ENCODE data around the gene U2AF2.

The U2AF2 gene

DNA sequence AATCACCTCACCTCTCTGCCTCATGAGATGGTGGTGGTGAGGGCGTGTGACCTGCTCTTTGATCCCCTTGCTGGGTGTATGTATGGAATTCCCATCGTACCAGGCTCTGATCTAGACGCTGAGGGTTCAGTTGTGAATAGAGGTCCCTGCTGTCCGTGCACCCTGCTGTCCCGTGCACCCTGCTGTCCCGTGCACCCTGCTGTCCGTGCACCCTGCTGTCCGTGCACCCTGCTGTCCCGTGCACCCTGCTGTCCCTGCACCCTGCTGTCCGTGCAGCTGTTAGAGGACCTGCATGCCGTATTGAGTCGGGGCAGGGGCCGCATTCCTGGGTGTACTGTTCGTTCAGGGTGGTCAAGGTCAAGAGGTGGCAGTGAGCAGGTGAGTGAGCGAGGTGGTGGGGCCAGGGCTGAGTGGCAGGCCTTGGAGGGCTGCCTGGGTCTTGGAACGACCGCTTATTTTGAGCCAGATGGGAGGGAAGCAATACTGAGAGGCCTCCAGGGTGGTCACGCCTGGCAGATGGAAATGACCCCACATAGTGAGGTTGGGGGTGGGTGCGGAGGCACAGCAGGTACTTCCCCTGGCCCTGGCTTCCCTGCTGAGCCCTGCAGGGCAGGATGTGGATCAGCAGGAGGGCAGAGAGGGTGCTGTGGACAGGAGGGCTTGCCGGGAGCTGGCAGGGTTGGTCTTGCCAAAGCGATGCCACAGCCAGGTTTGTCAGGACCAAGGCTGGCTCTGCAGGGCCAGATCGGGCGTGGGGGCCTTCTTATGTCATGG is 15.6 kb downstream of the U2AF2 start:
- TF ChIP-seq, protein P1, sequence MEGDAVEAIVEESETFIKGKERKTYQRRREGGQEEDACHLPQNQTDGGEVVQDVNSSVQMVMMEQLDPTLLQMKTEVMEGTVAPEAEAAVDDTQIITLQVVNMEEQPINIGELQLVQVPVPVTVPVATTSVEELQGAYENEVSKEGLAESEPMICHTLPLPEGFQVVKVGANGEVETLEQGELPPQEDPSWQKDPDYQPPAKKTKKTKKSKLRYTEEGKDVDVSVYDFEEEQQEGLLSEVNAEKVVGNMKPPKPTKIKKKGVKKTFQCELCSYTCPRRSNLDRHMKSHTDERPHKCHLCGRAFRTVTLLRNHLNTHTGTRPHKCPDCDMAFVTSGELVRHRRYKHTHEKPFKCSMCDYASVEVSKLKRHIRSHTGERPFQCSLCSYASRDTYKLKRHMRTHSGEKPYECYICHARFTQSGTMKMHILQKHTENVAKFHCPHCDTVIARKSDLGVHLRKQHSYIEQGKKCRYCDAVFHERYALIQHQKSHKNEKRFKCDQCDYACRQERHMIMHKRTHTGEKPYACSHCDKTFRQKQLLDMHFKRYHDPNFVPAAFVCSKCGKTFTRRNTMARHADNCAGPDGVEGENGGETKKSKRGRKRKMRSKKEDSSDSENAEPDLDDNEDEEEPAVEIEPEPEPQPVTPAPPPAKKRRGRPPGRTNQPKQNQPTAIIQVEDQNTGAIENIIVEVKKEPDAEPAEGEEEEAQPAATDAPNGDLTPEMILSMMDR (conservative IDR thresholded peaks at IDR 0.05) = no peak
- H3K27ac ChIP-seq = peak overlapping the region; percentile 36

GRCh38 chr19:55671054-55671378 is 16.2 kb downstream of the U2AF2 start:
- TF ChIP-seq, protein P1 (conservative IDR thresholded peaks at IDR 0.05) = no peak
- H3K27ac ChIP-seq = peak overlapping the region; percentile 36

GRCh38 chr19:55672418-55672817 is 17.6 kb downstream of the U2AF2 start:
- peak overlapping the region; percentile 36; the same call in 1 of the 2 replicates for H3K27ac ChIP-seq
- TF ChIP-seq, protein P1 (conservative IDR thresholded peaks at IDR 0.05) = no peak

- 0 out of 2 replicates have a peak overlapping the region, but pooled peaks have one; percentile 95 for H3K27ac ChIP-seq
Observed at GRCh38 chr19:55673465-55673864, 18.6 kb downstream of the U2AF2 start.

GRCh38 chr19:55673889-55674288 is 19.1 kb downstream of the U2AF2 start:
- H3K27ac ChIP-seq = peak overlapping the region; percentile 95; the same call in 1 of the 2 replicates
- TF ChIP-seq, protein P1 (conservative IDR thresholded peaks at IDR 0.05) = no peak

More at GRCh38 chr19:55673465-55673864, 18.6 kb downstream of the U2AF2 start:
- TF ChIP-seq, protein P1 (conservative IDR thresholded peaks at IDR 0.05) = no peak

DNA sequence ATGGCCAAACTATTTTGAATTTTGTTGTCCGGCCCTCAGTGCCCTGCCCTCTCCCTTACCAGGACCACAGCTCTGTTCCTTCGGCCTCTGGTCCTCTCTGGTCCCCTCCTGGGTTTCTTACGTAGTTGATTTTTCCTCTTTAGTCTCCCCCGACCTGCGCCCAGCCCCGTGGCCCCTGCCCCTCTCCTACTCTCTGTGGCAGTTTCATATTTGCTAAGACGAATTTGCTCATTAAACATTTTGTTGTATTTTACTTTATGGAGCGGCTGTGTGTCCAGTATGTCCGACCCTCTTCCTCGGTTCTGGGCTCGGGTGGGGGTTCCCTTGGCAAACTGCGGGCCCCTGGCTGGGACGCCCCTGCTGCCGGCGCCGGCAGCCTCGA is 19.6 kb downstream of the U2AF2 start:
- TF ChIP-seq, protein P1 (conservative IDR thresholded peaks at IDR 0.05) = no peak
- H3K27ac ChIP-seq = peak overlapping the region; percentile 95

DNA sequence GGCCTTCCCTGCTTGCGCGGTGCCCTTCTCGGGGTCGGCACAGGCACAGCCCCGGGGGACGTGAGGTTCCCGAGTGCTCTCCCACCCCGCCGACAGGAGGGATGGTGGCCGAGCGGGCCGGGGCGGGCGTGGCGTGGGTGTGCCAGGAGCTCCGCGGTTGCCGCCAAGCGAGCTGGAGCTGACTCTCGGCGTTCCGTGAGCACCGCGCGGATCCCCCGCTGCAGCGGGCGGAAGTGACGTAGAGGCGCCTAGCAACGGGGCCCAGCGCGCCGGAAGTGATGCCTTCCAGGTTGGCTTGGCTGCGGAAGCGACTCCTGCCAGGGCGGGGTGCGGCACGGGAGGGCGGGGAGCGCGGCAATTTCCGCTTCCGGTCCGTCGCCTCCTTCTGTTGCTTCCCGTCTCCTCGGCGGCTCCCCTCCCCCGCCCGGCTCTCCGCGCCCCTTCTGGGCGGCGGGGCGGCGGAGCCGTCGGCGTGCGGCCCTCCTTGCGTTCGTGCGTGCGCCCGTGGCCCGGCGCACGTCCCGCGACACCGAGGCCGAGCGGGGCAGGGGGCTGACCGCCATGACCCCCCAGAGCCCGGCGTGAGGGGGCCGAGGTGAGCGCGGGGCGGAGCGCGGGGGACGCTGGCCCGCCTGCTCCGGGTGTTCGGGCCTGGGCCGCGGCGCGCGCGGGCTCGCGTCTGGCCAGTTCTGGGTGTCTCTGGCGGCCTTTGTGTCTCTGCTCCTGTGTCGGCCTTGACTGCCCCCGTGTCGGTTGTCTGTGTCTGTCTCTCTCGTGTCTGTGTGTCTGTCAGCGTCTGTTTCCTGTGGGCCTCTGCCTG is 20.2 kb downstream of the U2AF2 start, which contains the start of gene EPN1:
Gene EPN1 (plus strand): TSS at position 386 of the 820 bp plus-strand sequence. CDS start 3,402 bp downstream, outside the sequence.
- TF ChIP-seq, protein P1 (conservative IDR thresholded peaks at IDR 0.05) = no peak
- peak within 1 kb of the TSS; percentile 95 for H3K27ac ChIP-seq
